ENCODE results near the gene MLIP. TPM values are rescaled to one million over a fixed set of nuclear protein-coding genes. Genes with fewer than 3 reads are reported as not detected.
"Not testable (repeated sequence)": the region's sequence is repeated elsewhere in the genome, so short reads cannot be mapped to it uniquely, and the experiment has no call there.

MLIP gene
- total RNA-seq, 1 donor from 2014 or later: not detected

GRCh38 chr6:54074578-54075195, 36.6 kb upstream of the MLIP start:
- no peak overlapping the region for H2AFZ ChIP-seq (replicated peaks)
- H3K9ac ChIP-seq: no peak overlapping the region
- no peaks in the 10 kb centered on the region for H3K79me2 ChIP-seq (ENCODE audit: low read depth)
- H3K27me3 ChIP-seq: no peaks in the 10 kb centered on the region
- no peaks in the 10 kb centered on the region for H3K27me3 Mint-ChIP-seq (ENCODE audit: insufficient read depth, low read depth)
- no peak for DNase-seq (ENCODE audit: low spot score)
- H3K4me2 ChIP-seq: no peak overlapping the region
- peaks cover 5% of the 10 kb centered on the region for H3K4me1 Mint-ChIP-seq
- no peak overlapping the region for H3K27ac Mint-ChIP-seq
- no peaks in the 10 kb centered on the region for H3K4me1 ChIP-seq
- no peak overlapping the region for H3K4me3 Mint-ChIP-seq
- no peaks in the 10 kb centered on the region for H3F3A ChIP-seq (ENCODE audit: low read depth)
- H3K9me3 Mint-ChIP-seq: no peaks in the 10 kb centered on the region
- no peak for TF ChIP-seq EZH2phosphoT487 (IDR thresholded peaks at IDR 0.05)
- no peak for TF ChIP-seq EZH2 (IDR thresholded peaks at IDR 0.05)
- TF ChIP-seq CTCF (IDR thresholded peaks at IDR 0.05): no peak
- no peaks in the 10 kb centered on the region for H3K9me3 ChIP-seq (ENCODE audit: low read depth)
- H3K36me3 ChIP-seq: no peaks in the 10 kb centered on the region
- H3K27ac ChIP-seq: no peak overlapping the region
- no peaks in the 10 kb centered on the region for H4K20me1 ChIP-seq (ENCODE audit: low read depth)
- no peaks in the 10 kb centered on the region for H3K36me3 Mint-ChIP-seq
- H3K4me3 ChIP-seq: no peak overlapping the region

DNA sequence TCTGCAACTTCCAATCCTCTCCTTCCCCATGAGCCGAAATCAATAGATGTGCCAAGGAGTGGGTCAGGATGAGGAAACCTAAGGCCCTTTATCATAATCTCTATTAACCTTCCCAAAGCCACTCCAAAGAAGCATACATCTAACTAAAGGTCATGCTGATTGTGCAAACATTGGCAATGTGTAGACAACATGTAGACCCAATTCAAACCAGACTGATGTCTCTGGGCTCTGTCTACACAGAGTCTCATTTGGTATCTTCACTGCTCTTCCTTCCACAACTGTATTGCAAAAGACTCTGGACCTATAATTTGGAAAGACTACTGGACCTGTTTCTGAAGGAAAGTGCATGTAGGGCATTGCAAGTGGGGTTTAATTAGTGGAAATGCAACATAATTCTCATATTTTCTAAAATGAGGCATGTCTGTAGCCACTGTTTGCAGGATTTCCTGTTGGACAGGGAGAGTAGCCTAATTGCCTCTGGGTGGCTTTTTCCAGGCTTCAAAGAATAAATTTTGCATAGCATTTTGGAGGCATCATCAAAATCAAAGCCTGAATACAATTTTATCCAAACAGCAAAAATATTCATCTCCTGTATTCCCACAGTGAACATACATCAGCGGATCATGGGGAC, 35.0 kb upstream of the MLIP start:
- H3K27me3 Mint-ChIP-seq (ENCODE audit: insufficient read depth, low read depth): no peaks in the 10 kb centered on the region
- H3K27me3 ChIP-seq: no peaks in the 10 kb centered on the region
- H3K36me3 ChIP-seq: no peaks in the 10 kb centered on the region
- no peaks in the 10 kb centered on the region for H3K9me3 Mint-ChIP-seq
- no peak for DNase-seq (ENCODE audit: low spot score)
- H3K4me3 Mint-ChIP-seq: no peak overlapping the region
- no peaks in the 10 kb centered on the region for H4K20me1 ChIP-seq (ENCODE audit: low read depth)
- no peak overlapping the region for H3K9ac ChIP-seq
- no peaks in the 10 kb centered on the region for H3F3A ChIP-seq (ENCODE audit: low read depth)
- peaks cover 5% of the 10 kb centered on the region for H3K4me1 Mint-ChIP-seq
- H2AFZ ChIP-seq (replicated peaks): no peak overlapping the region
- no peak overlapping the region for H3K4me3 ChIP-seq
- TF ChIP-seq EZH2phosphoT487 (IDR thresholded peaks at IDR 0.05): no peak
- no peak for TF ChIP-seq CTCF (IDR thresholded peaks at IDR 0.05)
- no peak for TF ChIP-seq EZH2 (IDR thresholded peaks at IDR 0.05)
- no peak overlapping the region for H3K27ac Mint-ChIP-seq
- H3K27ac ChIP-seq: no peak overlapping the region
- H3K9me3 ChIP-seq (ENCODE audit: low read depth): no peaks in the 10 kb centered on the region
- H3K4me2 ChIP-seq: no peak overlapping the region
- H3K79me2 ChIP-seq (ENCODE audit: low read depth): no peaks in the 10 kb centered on the region
- H3K4me1 ChIP-seq: no peaks in the 10 kb centered on the region
- H3K36me3 Mint-ChIP-seq: no peaks in the 10 kb centered on the region

DNA sequence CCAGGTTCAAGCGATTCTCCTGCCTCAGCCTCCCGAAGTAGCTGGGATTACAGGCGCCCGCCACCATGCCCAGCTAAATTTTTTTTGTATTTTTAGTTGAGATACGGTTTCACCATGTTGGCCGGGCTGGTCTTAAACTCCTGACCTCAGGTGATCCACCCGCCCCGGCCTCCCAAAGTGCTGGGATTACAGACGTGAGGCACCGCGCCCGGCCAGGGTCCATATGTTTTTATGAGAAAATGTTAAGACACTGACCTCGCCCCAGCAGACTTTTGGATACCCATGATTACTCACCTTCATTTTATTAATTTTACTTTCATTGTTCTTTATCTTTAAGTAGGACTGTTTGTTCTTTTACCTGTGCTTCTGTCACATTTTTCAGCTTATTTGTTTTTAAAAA, 29.7 kb upstream of the MLIP start:
- H3K27ac ChIP-seq; H3K27me3 ChIP-seq; H3K9me3 ChIP-seq (ENCODE audit: low read depth); H3K27me3 Mint-ChIP-seq (ENCODE audit: insufficient read depth, low read depth); H3K36me3 Mint-ChIP-seq; H3K4me3 Mint-ChIP-seq; H3K27ac Mint-ChIP-seq; H3K79me2 ChIP-seq (ENCODE audit: low read depth); H2AFZ ChIP-seq (replicated peaks); H3K4me3 ChIP-seq; H3K9me3 Mint-ChIP-seq; H3K9ac ChIP-seq; H3K4me1 ChIP-seq; DNase-seq (ENCODE audit: low spot score); H4K20me1 ChIP-seq (ENCODE audit: low read depth); H3K4me2 ChIP-seq; H3K36me3 ChIP-seq; H3F3A ChIP-seq (ENCODE audit: low read depth): not testable (repeated sequence)
- H3K4me1 Mint-ChIP-seq: peaks cover 22% of the 10 kb centered on the region

DNA sequence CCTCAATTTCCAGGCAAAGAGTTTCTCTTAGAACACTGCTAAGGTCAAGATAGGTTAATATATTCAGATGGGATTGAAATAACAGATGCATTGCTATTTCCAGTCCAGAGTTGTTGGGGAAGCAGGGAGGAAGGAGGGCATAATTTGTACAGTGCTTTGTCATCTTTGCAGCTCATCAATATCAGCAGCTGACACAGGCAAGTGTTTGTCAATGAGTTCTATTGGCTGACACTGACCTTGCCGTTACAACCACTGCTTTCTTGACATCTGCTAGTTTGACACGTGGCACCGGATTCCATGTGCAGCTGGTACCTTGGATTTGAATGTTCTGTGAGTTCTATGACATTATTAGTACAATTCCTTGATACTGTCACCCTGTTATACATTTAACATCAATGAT, 28.0 kb upstream of the MLIP start:
- no peak for TF ChIP-seq CTCF (IDR thresholded peaks at IDR 0.05)
- TF ChIP-seq EZH2 (IDR thresholded peaks at IDR 0.05): no peak
- TF ChIP-seq EZH2phosphoT487 (IDR thresholded peaks at IDR 0.05): no peak
- no peak overlapping the region for H3K27ac ChIP-seq
- H3K4me2 ChIP-seq: no peak overlapping the region
- no peak overlapping the region for H2AFZ ChIP-seq (replicated peaks)
- no peaks in the 10 kb centered on the region for H3K79me2 ChIP-seq (ENCODE audit: low read depth)
- H3K36me3 ChIP-seq: no peaks in the 10 kb centered on the region
- no peaks in the 10 kb centered on the region for H3K9me3 Mint-ChIP-seq
- no peak for DNase-seq (ENCODE audit: low spot score)
- no peaks in the 10 kb centered on the region for H3K27me3 ChIP-seq
- H3K4me3 Mint-ChIP-seq: no peak overlapping the region
- H3K4me1 ChIP-seq: no peaks in the 10 kb centered on the region
- H3K4me3 ChIP-seq: no peak overlapping the region
- H4K20me1 ChIP-seq (ENCODE audit: low read depth): no peaks in the 10 kb centered on the region
- H3K9ac ChIP-seq: no peak overlapping the region
- no peak overlapping the region for H3K27ac Mint-ChIP-seq
- no peaks in the 10 kb centered on the region for H3K27me3 Mint-ChIP-seq (ENCODE audit: insufficient read depth, low read depth)
- no peaks in the 10 kb centered on the region for H3K36me3 Mint-ChIP-seq
- peaks cover 22% of the 10 kb centered on the region for H3K4me1 Mint-ChIP-seq
- no peaks in the 10 kb centered on the region for H3K9me3 ChIP-seq (ENCODE audit: low read depth)
- H3F3A ChIP-seq (ENCODE audit: low read depth): no peaks in the 10 kb centered on the region

Measured in neural progenitor cell (in vitro differentiated cells).